ENCODE data around the gene SLC66A3.

SLC66A3 gene

GRCh38 chr2:11132036-11132671 is 23.1 kb upstream of the SLC66A3 start:
- DNase-seq, result peak in 31 of 42 donors; percentile 11 to 73 (median 48)
- intact Hi-C loops (cut with DNase I), result loop anchor here (5.0 kb wide), 1 partner anchor 275 kb away; no protein-coding TSS in a partner anchor

DNA sequence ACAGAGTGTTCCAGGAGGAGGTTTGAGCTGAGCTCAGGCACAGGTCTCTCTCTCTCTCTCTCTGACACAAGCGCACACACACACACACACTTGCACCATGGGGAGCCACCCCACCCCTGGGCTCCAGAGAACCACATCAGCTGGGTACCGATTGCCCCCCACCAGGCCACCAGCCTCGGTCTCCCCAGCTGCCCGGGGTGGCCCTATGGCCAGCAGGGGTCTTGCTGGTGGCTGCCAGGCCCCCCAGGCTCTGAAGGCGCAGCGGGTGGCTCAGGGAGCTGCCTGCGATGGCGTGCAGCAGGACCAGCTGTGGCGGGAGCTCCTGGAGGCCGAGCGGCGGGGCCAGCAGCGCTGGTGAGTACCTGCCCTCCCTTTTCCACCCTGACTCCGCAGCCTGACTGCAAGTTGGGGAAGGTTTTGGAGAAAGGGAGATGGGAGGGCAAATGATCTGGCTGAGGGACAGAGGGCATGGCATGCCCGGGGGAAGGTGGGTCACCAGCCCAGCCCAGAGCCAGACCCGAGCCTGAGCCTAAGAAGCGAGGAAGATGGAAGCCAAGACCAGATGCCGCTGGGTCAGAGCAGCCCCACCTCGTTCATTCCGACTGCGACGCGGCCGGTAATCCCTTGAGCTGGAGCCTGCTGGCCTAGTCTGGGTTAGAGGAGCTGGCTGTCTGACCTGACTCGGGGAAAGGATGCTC is 21.9 kb upstream of the SLC66A3 start:
- intact Hi-C loops (cut with DNase I), result loop anchor here (5.0 kb wide), 1 partner anchor 274 kb away; no protein-coding TSS in a partner anchor
- peak in 3 of 42 donors; percentile 15 to 35 (median 20) for DNase-seq

DNA sequence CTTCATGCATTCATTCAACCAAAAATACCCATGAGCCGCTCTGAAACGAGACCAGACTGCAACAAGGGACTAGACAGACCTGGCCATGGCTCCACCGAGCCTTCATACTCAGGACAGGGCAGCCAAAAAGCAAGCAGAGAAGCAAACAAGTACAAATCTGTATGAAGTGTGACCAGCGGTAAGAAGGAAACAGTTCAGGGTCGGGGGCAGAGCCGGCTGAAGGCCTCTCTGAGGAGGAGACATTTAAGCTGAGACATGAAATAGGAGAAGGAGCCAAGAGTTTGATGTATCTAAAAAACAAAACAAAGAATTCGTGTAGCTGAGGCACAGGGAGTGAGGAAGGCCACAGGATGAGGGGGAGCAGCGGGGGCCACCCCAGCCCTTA is 21.3 kb upstream of the SLC66A3 start:
- intact Hi-C loops (cut with DNase I), result loop anchor here (5.0 kb wide), 1 partner anchor 273 kb away; no protein-coding TSS in a partner anchor
- peak in 1 of 42 donors; percentile 14 for DNase-seq

DNA sequence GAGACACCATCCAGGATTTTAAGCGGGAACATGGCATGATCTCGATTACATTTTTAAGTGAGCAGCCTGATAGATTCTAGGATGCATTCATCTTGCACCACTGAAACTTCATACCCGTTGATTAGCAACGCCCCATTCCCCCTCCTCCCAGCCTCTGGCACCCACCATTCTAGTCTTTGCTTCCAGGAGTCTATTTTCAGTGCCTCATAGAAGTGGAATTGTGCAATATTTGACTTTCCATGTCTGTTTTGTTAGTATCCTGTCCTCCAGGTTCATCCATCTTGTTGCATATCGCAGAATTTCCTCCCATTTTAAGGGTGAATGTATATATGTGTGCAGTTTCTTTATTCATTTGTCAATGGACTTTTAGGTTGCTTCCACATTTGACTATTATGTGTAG is 20.9 kb upstream of the SLC66A3 start:
- intact Hi-C loops (cut with DNase I), result loop anchor here (5.0 kb wide), 1 partner anchor 273 kb away; no protein-coding TSS in a partner anchor
- DNase-seq, result no peak

DNA sequence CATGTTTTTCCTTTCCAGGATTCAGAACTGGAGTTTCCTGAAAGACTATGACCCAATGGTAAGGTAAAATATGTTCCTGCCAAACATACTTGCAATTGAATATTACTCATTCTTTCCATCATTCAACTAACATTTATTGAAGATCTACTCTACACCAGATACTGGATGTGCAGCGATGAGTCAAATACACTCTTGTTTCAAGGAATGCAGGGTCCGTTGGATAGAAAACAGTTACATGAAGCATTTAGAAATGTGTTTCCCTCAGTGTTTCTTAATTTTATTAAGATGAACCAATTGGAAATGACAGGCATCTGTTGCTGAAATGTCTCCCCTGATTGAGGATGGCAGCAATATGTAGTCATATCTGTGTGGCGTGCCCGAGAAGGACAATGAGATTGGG is 14.8 kb upstream of the SLC66A3 start:
- DNase-seq, result no peak
- intact Hi-C loops (cut with DNase I), result no loop called here

GRCh38 chr2:11141319-11141718 is 13.9 kb upstream of the SLC66A3 start:
- intact Hi-C loops (cut with DNase I), result no loop called here
- no peak for DNase-seq

GRCh38 chr2:11142330-11142729 is 12.9 kb upstream of the SLC66A3 start:
- intact Hi-C loops (cut with DNase I), result no loop called here

DNA sequence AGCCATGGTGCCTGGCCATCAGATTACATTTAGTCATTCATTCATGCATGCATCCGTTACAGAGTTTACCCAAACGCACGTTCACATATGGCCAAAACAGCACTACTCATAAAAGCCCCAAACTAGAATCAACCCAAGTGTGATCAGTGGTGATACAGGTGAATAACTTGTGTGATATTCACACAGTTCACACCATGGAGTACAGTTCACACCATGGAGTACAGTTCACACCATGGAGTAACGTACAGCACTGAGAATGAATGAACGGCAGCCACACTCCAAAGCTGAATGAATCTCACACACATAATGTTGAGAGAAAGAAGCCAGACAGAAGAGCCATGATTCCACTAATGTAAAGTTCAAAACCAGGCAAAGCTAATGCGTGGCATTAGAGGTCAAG is 12.3 kb upstream of the SLC66A3 start:
- DNase-seq, result no peak
- intact Hi-C loops (cut with DNase I), result no loop called here

More at GRCh38 chr2:11142330-11142729, 12.9 kb upstream of the SLC66A3 start:
- DNase-seq, result no peak

DNA sequence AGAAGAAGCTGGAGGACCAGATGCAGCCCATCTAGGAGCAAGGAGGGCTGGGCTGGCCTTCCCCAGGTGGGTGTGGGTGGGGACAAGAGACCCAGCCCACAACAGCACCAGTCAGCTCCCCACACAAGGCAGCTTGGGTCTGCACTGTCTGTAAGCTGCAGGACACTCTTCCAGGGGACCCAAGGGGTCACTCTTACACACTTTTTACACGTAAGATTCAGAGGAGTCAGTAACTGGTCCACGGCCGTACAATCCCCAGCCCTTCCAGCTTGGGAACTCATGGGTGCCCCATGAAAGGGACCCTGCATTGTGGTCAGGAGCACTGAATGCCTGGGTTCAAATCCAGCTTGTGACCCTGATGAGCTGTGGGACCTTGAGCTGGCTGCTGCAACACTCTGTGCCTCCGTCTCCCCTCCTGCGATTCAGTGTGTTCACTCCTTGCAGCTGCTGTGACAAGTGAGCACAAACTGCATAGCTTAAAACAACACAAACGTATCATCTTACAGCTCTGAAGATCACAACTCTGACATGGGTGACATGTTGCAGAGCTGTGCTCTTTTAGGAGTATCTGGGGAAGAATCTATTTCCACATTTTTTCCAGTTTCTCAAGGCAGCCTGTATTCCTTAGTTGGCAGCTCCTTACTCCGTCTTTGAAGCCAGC is 11.1 kb upstream of the SLC66A3 start:
- DNase-seq, result no peak
- intact Hi-C loops (cut with DNase I), result no loop called here

DNA sequence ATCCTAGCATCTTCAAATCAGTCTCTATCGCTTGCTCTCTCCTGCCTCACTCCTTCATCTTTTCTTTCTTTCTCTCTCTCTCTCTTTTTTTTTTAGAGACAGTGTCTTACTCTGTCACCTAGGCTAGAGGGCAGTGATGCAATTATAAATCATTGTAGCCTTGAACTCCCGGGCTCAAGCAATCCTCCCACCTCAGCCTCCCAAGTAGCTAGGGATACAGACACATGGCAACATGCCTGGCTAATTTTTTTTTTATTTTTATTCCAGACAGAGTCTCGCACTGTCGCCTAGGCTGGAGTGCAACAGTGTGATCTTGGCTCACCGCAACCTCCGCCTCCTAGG is 10.6 kb upstream of the SLC66A3 start:
- intact Hi-C loops (cut with DNase I), result no loop called here

DNA sequence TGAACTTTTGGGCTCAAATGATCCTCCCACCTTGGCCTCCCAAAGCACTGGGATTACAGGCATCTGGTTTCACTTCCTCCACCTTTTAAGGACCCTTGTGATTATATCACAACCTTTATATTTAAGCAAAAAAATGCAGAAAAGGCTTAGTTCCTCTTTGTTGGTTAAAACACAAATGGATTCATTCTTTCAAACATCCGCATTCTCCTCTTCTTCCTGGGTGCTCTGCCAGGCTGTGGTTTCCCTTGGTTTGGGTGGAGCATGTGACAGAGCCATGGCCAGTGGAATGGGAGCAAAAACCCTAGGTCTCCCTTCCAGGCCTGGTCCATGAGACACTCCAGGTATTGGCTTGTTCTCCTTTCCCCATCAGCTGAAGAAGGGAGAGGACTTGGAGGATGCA is 9.9 kb upstream of the SLC66A3 start:
- DNase-seq, result no peak
- intact Hi-C loops (cut with DNase I), result no loop called here

More for the DNA sequence above, 10.6 kb upstream of the SLC66A3 start:
- DNase-seq, result no peak

DNA sequence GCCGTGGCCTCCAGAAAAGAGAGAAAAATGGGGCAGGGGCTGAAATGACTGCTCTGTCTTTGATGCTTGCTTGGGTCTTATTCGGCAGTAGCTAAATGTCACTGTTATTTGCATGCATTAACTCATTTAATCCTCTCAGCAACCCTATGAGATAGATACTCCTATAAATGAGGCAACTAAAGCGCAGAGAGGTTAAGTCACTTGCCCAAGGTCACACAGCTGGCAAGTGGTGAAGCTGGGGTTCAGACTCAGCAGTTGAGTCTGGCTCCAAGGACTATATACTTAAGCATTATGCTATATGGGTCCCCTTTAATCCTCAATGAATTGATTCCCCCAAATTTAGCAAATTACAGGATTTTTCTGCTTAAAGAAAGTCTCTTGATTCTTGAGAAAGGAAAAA is 9.2 kb upstream of the SLC66A3 start:
- no peak for DNase-seq
- intact Hi-C loops (cut with DNase I), result no loop called here

DNA sequence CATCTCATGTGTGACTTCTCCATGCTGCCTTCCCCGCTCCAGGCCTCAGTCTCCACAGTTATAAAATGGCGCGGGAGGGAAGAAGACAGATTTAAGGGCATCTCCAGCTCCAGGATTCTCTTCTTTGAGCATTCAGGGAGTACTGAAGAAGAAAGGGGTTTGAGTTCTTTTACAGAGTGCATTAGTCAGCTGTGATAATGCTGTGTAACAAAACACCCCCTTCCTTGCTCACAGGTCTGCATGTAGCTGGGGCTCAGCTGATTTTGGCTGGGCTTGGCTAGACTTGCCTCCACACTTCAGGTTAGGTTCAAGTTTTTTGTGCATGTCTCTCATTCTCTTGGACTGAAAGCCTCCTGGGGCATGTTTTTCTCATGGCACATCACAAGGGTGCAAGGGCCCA is 8.0 kb upstream of the SLC66A3 start:
- DNase-seq, result no peak
- intact Hi-C loops (cut with DNase I), result no loop called here

GRCh38 chr2:11152591-11152990 is 2.7 kb upstream of the SLC66A3 start:
- DNase-seq, result no peak
- intact Hi-C loops (cut with DNase I), result loop anchor here (10.0 kb wide), 1 partner anchor 192 kb away; the partner anchor contains the start of gene ROCK2

- intact Hi-C loops (cut with DNase I), result loop anchor here (10.0 kb wide), 1 partner anchor 191 kb away; the partner anchor contains the start of gene ROCK2
- DNase-seq, result peak in 5 of 42 donors; percentile 19 to 47 (median 25)
Measured at GRCh38 chr2:11154016-11154922, 998 bp upstream of the SLC66A3 start.

DNA sequence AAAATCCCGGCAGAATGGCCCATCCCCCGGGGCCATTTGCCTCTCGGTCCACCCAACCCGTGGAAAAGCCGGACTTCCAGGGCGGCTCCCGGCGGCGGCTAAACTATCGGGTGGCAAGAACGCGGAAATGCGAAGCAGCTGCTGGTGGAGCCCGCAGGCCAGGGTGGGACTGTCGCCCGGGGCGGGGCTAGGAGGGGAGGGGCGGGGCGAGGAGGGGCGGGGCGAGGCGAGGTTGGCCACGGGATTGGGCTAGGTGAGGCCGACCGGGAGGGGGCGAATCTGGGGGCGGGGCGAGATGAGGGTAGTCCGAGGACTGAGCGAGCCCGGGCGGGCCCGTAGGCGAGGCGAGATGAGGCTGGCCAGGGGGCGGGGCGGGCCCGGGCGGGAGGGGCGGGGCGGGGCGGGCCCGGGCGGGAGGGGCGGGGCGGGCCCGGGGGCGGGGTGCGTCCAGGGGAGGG is 315 bp upstream of the SLC66A3 start:
- intact Hi-C loops (cut with DNase I), result loop anchor here (10.0 kb wide), 1 partner anchor 190 kb away; the partner anchor contains the start of gene ROCK2
- peak; percentile 87 to 98 (median 95) for DNase-seq

- no peak for DNase-seq
- intact Hi-C loops (cut with DNase I), result loop anchor here (10.0 kb wide), 1 partner anchor 188 kb away; the partner anchor contains the start of gene ROCK2
Measured at GRCh38 chr2:11156396-11157075, 1.3 kb downstream of the SLC66A3 start.

- intact Hi-C loops (cut with DNase I), result loop anchor here (10.0 kb wide), 1 partner anchor 188 kb away; the partner anchor contains the start of gene ROCK2
- DNase-seq, result peak in 1 of 42 donors; percentile 3
Measured at GRCh38 chr2:11157296-11157695, 2.0 kb downstream of the SLC66A3 start.
